GM23248 (cell line): ENCODE data around the gene ARHGEF12.

ENCODE experiments used
- EZH2 ChIP-seq: fragments of 200-600 bp; sonication (generic); IDR thresholded peaks from 2 replicates; pipeline ENCODE4 v1.6.1; 2018; ENCODE audit warnings: antibody characterized with exemption, mild to moderate bottlenecking; ENCODE audit not compliant: insufficient read depth, poor library complexity, severe bottlenecking
- EZH2phosphoT487 ChIP-seq: fragments of 200-600 bp; sonication (generic); IDR thresholded peaks from 2 replicates; pipeline ENCODE4 v1.6.1; 2018; ENCODE audit warnings: antibody characterized with exemption, moderate library complexity, mild to moderate bottlenecking, low read depth; ENCODE audit not compliant: insufficient read depth

DNA sequence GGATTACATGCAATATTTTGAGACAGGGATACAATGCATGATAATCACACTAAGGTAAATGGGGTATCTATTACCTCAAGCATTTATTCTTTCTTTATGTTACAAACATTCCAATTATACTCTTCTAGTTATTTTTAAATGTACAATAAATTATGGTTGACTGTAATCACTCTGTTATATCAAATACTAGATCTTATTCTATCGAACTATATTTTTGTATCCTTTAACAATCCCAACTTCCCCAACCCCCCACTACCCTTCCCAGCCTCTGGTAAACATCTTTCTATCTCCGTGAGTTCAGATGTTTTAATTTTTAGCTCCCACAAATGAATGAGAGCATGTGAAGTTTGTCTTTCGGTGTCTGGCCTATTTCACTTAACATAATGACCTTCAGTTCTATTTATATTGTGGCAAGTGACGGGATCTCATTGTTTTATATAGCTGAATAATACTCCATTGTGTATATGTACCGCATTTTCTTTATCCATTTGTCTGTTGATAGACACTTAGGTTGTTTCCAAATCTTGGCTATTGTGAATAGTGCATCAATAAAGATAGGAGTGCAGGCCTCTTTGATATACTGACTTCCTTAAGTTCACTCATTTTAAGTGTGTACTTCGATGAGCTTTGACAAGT lies 40.5 kb downstream of the ARHGEF12 start:
- no peak for TF ChIP-seq EZH2phosphoT487
- TF ChIP-seq EZH2: no peak
